Lower leg skin (tissue), 4 donors: Measurements from ENCODE around the gene MINDY4. TPM values are rescaled to one million over a fixed set of nuclear protein-coding genes. Genes with fewer than 3 reads are reported as not detected.

Experiments
- DNase-seq, 2 donors: peaks; one replicate each; pipeline ENCODE4 v3.0.0-alpha.2; 2019; ENCODE audit warnings: low spot score in 2 of 2
- H3K4me3 ChIP-seq: fragments of 200-600 bp; sonication (generic); 2 replicates; pipeline ENCODE4 v1.5.1; 2017; ENCODE audit warnings: mild to moderate bottlenecking, low read depth; ENCODE audit not compliant: poor library complexity, severe bottlenecking
- POLR2A ChIP-seq, 2 donors: fragments of 450-650 bp; IDR thresholded peaks; one replicate each; pipeline ENCODE4 v1.6.1; 2016 to 2017; ENCODE audit warnings: antibody characterized with exemption in 2 of 2, mild to moderate bottlenecking in 1 of 2, moderate library complexity in 1 of 2
- WGBS, 2 donors: methylation state at CpG; one replicate each; pipeline ENCODE4 v1.1.5; 2018; 5-methylcytosine and 5-hydroxymethylcytosine counted together
- intact Hi-C: fragments of 100-400 bp; cut with DNase I; formaldehyde crosslinking; loops from one replicate; pipeline ENCODE4 v1.15.0; 2023; ENCODE audit warnings: low total_unique reads
- total RNA-seq, 4 donors: library from RNA; depleted of rRNA; stranded (reverse); fragments of >200 nt; gene quantifications; one replicate each; pipeline ENCODE4 v1.1.0, GENCODE V29; 2016
- TF ChIP-seq, protein P1 (sequence below), 3 donors: fragments of 450-650 bp; IDR thresholded peaks; one replicate each; pipeline ENCODE4 v1.5.1; 2016; ENCODE audit warnings: antibody characterized with exemption in 3 of 3, mild to moderate bottlenecking in 3 of 3, moderate library complexity in 2 of 3

MINDY4 gene
- total RNA-seq, 4 donors from 2014 or later: 4.0 to 4.7 (median 4.4) TPM

DNA sequence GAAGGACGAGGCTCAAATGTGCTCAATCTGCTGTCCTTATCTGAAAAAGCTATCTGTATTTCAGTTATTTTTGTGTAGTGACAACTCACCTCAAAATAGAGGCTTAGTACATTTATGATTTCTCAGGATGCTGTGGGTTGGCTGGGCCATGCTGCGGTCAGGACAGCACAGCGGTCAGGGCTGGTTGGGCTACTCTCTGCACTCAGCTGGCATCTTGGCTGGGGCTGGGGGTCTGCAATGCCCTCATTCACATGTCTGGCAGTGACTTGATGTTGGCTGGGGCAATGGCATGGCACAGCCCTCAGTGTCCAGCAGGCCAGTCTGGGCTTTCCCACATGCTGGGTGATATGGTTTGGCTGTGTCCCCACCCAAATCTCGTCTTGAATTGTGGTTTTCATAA is 34.9 kb upstream of the MINDY4 start:
- TF ChIP-seq POLR2A (IDR thresholded peaks at IDR 0.05): no peak
- TF ChIP-seq, protein P1, sequence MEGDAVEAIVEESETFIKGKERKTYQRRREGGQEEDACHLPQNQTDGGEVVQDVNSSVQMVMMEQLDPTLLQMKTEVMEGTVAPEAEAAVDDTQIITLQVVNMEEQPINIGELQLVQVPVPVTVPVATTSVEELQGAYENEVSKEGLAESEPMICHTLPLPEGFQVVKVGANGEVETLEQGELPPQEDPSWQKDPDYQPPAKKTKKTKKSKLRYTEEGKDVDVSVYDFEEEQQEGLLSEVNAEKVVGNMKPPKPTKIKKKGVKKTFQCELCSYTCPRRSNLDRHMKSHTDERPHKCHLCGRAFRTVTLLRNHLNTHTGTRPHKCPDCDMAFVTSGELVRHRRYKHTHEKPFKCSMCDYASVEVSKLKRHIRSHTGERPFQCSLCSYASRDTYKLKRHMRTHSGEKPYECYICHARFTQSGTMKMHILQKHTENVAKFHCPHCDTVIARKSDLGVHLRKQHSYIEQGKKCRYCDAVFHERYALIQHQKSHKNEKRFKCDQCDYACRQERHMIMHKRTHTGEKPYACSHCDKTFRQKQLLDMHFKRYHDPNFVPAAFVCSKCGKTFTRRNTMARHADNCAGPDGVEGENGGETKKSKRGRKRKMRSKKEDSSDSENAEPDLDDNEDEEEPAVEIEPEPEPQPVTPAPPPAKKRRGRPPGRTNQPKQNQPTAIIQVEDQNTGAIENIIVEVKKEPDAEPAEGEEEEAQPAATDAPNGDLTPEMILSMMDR (IDR thresholded peaks at IDR 0.05): no peak
- 80 to 88% methylated on average over 2 to 4 of the region's 4 CpGs for WGBS, 2 donors
- intact Hi-C loops: no loop called here
- DNase-seq: no peak
- no peak overlapping the region for H3K4me3 ChIP-seq

GRCh38 chr7:30738026-30738915 is 32.9 kb upstream of the MINDY4 start:
- no peak for DNase-seq
- no peak overlapping the region for H3K4me3 ChIP-seq
- intact Hi-C loops: no loop called here
- TF ChIP-seq, protein P1 (IDR thresholded peaks at IDR 0.05): no peak
- TF ChIP-seq POLR2A (IDR thresholded peaks at IDR 0.05): no peak
- 84 to 88% methylated on average over 6 of the region's 6 CpGs for WGBS, 2 donors

DNA sequence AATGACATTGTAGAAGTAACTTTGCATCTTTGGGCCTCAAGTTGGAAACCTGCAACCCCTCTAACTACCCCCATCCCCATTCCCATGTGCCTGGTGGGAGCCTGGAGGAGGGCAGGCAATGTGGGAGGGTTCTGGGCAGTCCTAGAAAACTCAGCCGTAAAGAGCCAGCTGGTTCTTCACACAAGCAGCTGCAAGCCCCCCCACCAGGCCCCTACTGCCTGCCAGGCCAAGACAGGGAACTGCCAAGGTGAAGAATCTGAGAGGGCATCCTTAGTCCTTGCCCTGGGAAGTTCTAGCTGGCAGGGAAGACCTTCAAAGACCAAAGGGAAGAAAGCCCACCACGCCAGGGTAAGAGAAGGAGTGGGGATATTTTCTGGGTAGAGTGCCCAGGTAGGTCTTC is 31.5 kb upstream of the MINDY4 start:
- WGBS, 2 donors: 90 to 98% methylated on average over 2 of the region's 2 CpGs
- intact Hi-C loops: no loop called here
- no peak for DNase-seq
- no peak for TF ChIP-seq POLR2A (IDR thresholded peaks at IDR 0.05)
- TF ChIP-seq, protein P1 (IDR thresholded peaks at IDR 0.05): no peak
- no peak overlapping the region for H3K4me3 ChIP-seq

- TF ChIP-seq, protein P1 (IDR thresholded peaks at IDR 0.05): peak in 1 of 3 donors; percentile 92
- no peak for TF ChIP-seq POLR2A (IDR thresholded peaks at IDR 0.05)
- intact Hi-C loops: no loop called here
- DNase-seq: peak; percentile 69 to 95
- 20 to 25% methylated on average over 12 to 14 of the region's 14 CpGs for WGBS, 2 donors
- H3K4me3 ChIP-seq: no peak overlapping the region
These were observed 30.6 kb upstream of the MINDY4 start for GRCh38 chr7:30740417-30741181.

GRCh38 chr7:30741289-30741688 is 29.9 kb upstream of the MINDY4 start:
- no peak overlapping the region for H3K4me3 ChIP-seq
- 82 to 83% methylated on average over 8 of the region's 8 CpGs for WGBS, 2 donors
- no peak for TF ChIP-seq POLR2A (IDR thresholded peaks at IDR 0.05)
- TF ChIP-seq, protein P1 (IDR thresholded peaks at IDR 0.05): no peak
- intact Hi-C loops: no loop called here
- DNase-seq: no peak
